GM21367 (cell line): ENCODE results near the gene PALD1.

Experiments
- ATAC-seq: cut with Tn5 transposase; IDR thresholded peaks from one replicate; pipeline ENCODE4 v1.9.1; 2021; ENCODE audit not compliant: unreplicated experiment

Gene PALD1

DNA sequence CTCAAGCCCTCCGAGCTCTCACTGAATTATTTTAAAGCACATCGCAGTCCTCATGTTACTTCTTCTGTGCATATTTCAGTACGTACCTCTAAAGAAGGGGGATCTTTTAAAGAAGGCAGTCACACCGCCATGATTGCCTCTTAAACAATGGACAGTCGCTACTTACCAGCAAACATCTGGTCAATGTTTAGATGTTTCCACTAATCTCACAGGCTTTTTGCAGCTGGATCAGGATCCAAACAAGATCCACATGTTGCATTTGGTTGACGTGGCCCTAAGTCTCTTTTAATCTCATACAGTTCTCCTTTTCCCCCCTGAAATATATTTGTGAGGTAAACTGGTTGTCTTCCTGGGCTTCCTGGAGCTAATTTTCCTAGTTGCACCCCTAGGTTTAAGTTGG is 74.0 kb downstream of the PALD1 start:
- ATAC-seq: no peak

DNA sequence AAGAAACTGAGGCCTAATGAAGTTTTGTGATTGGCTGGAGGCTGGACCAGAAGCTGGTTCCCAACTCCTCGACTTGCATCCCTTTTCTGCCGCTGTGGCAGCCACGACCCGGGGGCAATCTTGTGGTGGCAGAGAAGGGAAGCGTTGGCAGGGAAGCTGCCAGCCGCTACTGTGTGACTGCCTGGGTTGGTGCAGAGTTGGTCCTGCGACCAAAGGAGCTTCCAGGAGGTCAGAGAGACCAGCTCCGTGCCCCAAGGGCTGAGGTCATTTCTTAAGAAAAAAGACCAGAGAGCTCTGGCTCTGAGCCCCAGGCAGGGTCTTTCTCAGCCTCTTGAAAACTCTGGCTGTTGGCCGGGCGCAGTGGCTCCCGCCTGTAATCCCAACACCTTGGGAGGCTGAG is 76.8 kb downstream of the PALD1 start:
- no peak for ATAC-seq

DNA sequence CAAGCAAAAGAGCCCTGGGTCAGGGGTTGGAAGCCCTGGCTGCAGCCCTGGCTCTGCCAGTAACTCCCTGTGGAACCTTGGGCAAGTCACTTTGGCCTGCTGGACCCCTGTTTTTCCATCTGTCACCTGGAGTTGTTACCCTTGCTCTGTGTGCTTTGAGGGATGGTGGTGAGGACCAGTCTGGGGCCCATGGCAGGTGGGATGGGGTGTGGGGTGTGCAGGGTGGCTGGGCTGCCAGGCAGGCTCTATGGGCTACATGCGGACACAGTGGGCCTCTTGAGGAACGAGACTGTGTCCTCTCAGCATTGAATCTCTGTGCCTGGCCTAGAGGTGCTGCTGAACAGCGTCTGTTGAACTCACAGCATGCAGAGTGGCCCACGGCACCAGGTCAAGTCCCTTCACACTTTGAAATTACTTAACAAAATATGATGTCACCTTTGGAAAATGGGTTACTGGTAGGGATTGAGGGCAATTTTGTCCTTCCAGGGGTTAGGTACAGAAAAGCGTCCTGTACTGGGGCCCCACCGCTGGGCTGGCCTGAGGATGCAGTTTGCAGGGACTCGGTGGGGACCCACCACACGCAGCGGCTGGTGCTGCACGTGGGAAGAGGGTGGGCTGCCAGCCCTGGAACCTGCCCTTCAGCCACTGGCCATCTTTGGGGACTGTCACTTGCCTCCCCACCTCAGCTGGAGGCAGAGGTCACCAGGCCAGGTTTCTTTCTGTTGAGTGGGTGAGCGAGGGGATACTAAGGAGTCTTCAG is 78.7 kb downstream of the PALD1 start:
- ATAC-seq: no peak

DNA sequence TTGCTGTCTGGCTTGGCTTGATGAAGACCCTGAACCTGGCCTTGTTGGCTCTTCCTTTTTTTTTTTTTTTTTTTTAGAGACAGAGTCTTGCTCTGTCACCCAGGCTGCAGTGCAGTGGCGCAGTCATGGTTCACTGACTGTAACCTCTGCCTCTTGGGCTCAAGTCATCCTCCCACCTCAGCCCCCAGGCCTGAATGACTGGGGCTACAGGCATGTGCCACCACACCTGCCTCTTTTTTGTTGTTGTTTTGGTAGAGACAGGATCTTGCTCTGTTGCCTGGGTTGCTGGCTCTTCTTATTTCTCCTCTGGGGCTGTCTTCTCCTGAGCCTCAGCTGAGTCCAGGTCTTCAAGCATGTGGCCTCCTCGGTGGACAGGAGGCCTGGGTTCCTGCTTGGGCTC is 79.3 kb downstream of the PALD1 start:
- ATAC-seq: no peak

DNA sequence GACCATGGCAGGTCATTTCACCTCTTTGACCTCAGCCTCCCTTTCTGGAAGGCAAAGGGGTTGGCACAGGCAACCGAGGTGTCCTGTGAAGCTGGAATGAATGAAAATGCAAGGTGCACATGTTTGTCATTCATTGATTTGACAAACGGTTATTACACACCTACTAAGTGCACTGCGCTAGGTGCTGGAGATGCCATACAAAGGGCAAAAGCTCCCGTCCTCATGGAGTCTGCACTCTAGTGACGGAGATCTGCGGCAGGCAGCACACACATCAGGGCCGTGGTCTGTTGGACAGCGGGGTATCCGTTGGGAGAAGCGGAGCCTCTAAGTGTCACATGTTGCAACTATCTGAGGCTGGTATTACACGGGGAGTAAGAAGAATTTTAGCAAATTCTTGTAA is 79.7 kb downstream of the PALD1 start:
- no peak for ATAC-seq

DNA sequence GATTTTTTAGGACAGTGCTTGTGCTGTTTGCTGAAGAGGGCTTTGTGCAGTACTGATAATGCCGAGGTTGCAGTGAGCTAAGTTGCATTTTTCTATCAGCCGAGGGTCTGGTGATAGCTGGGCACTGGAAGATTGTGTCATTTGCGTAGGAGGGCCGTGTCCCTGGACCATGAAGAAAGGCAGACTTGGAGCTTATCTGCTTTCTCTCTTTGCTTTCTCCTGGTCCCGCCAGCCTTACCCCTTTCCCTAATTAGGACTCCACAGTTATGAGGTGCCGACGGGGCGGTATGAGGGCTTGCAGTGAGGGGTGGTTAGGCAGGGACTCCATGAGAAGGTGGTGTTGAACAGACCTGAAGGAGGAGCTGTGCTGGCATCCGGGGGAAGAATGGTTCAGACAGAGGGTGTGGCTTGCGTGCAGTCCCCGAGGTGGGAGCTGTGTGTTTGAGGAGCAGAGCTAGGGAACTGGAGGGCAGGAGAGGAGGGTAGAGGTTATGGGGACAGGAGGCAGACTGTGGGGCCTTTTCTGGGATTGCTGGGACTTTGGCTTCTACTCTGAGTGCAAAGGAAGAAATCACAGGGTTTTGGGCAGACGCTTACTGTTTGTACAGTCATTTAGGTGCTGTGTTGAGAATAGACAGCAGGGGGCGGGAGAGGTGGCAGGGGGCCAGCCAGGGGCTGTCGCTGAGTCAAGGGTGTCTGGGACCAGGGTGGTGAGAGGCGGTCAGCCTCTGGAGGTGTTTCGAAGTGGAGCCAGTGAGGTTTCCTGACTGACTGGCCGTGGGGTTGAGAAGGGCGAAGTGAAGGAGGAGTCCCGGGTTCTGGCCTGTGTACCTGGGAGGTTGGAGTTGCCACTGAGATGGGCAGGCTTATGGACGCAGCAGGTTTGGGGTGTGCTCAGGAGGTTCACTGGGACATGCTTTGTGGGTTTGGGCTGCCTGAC is 80.6 kb downstream of the PALD1 start:
- ATAC-seq: peak; percentile 47

DNA sequence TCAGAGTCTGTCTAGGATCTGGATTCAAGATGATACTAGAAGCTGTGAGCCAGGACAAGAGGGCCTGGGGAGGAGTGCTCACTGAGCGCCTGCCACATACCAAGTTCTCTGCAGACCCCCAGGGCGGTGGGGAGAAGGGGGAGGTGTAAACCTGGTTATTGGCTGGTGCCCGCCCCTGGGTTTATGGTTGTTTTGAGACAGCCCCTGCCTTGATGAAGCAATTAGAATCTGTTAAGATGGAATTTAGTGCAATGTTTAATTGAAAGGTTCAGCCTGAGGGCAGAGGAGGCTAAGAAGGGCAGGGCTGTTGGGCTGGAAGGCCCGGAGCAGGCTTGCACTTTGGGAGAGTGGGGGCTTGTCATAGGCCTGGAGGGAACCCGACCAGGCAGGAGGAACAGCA is 81.3 kb downstream of the PALD1 start:
- no peak for ATAC-seq

DNA sequence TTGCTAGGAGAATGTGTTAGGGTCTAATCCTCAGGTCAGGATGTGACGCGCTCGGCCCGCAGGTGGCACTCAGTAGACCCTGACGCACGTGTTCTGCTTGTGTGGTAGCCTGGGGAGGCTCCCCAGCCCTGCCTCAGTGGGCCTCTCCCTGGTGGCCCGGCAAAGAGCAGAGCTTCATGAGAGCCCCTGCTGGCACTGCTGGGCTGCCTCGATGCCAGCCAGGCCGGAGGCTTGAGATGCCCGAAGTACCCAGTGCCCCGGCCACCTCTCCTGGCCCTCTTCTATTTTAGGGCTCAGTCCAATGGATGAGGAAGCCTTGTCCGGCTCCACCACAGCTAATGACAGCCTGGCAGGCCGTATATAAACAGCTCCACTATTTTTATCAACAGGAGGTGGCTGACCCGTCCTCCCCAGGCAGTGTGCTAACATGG is 82.0 kb downstream of the PALD1 start:
- no peak for ATAC-seq

DNA sequence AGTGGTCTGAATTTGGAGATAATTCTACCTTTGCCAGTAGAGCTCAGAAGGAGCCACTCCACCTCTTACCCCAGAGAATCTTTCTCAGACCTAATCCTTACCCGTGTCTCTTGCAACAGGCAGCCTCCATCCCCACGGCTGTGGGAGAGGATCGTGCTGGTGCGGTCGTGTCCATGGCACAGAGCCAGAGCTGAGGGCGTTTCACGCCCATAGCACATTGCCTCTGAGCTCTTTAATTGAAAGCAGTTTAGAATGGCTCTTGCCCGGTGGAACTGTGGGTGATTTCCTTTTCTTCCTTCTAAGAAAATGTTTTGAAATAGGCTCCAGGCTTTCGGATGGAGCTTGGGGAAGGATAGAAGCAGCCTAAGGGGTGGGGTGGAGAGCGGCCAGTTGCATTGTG is 82.5 kb downstream of the PALD1 start:
- no peak for ATAC-seq

DNA sequence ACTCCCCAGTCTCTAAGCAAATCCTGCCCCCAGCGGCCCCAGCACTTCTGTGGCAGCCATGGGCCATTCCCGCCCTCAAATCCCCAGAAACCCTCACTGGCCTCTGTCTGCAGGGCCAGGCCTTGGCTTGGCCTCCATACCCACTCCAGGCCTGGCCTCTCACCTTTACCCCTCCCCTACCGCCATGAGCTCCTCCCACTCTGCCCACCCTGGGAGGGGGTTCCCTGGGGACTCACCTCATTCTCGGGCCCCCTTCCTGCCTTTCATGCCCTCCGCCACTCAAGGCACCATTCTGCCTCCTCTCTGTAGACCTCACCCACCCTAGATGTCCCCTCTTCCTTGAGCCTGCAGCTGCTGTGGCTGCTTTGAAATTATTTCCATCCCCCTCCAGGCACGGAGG is 83.0 kb downstream of the PALD1 start:
- ATAC-seq: no peak

DNA sequence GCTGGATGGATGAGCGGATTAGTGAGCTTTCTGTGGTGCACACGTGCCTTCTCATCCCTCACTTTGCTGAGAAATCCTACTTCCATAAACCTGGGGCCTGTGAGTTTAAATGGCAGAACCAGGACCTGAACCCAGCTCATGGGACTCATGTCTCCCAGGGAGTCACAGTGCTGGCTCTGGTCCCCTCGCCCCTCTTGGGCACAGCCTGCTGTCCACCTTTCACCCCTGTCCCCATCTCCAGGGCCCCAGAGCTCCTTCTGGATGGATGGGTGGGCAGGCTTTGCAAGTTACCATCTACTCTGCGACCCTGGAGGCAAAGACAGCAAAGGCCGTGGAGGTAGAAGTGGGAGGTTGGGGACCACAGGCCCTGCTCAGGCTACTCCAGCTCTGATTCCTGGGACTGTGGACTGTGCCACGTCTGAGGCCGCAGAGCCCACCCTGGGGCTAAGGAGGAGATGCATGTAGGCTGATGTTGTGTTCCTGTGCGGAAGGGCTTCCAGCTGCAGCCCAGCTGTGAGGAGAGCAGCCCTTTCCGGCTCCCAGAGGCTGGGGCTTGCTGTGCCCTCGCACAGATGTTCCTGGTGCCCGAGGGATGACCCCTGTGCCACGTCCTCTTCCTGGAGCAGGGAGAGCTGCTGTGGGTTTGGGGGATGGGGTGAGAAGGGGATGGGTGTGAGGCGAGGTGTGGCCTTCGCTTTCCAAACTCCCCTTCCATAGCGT is 83.6 kb downstream of the PALD1 start:
- ATAC-seq: no peak

DNA sequence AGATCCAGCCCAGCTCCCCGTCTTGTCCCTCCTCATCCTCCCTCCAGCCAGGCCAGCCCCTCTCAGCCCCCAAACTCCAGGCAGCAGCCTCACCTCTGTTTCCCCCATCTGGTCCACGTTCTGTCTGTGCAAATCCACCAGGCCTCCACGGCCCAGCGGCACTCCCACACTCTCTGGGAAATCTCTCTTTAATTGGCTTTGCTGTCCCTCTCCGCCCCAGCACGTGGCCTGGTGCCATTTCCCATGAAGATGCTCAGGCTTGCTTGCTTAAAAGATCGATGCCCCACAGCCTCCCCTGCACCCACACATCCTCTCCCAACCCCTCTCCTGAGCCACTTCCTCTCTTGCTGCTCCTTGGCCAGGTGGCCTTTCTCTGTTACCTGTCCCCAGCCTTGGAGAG is 84.7 kb downstream of the PALD1 start:
- no peak for ATAC-seq

DNA sequence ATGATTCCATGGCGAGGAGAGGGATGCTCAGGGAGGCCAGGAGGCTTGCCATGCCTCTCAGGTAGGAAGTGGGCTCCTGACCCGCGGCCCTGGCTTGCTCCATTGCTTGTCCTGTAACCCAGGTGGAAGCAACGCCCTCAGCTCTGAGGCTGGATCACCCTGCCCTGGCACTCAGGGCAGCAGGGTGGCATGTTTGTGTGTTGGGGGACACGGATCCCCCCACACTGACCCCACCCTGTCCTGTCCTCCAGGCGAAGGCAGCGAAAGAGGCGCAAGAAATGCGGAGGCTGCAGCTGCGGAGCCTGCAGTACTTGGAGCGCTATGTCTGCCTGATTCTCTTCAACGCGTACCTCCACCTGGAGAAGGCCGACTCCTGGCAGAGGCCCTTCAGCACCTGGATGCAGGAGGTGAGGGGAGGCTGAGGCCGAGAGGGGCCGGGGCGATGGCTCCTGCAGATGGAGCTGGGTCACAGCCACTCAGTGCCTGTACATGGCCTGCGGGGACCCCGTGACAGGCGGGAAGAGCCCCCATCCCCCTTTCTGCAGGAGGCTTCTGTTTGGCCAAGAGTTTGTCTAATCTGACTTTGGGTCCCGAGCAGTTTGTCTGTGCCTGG is 85.7 kb downstream of the PALD1 start:
- no peak for ATAC-seq

DNA sequence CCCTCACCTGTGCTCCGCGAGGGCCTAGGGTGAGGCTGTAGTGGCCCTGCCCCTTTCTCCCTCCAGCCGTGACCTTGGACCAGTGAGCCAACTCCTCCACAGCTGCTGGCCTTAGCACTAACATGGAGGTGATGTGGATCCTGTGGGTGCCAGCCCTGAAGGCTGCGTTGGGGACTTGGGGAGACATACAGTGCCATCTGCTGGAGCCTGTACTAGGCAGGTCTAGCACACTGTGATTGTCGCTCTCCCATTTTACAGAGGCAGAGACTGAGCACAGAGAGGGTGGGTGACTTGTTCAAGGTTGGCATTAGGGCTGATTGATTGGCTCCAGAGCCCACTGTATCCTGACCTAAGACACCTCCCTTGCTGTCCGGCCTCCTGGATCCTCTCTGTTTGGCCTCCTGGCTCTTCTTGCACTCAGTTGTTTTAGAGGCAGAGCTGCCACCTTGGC is 86.4 kb downstream of the PALD1 start:
- no peak for ATAC-seq

DNA sequence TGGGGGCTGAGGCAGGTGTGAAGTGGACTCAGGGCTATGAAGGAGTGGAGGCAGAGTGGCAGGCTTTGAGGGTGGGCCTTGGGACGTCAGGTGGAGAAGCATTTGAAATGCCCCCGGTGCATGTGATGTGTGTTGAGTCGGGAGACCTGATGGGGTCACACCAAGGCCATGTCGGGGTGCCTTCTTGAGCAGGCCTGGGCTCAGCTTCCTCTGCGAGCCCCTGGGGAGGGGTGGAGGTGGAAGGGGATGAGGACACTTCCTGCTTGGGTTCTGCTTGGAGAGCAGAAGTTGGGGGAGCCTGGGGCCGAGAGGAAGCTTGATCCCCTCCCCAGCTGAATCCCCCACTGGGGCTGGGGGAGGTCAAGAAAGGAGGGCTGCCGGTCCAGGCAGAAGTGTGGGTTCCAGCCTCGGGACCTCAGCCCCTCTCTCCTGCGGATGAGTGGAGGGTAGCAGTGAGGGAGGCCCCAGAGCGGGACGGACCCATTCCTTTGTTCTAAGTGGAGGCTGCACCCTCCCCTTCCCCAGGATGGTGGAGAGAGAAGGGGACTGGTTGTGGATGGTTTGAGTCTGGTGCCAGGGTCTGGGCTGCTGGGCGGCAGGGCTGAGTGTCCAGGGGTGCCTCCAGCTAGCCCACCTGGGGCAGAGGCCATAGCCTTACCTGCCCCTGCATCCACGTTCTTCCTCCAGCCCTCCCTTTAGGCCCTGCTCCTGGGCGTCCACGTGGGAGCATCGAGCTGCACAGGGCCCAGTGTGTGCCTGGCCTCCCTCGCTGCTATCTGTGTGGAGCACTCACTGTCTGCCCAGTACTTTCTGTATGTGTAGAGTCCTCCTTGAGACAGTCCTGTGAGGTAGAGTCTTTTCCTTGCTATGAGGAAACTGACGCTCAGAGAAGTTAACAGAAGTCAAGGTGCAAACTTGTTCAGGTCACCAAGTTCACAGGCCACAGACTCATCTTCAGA is 87.3 kb downstream of the PALD1 start:
- no peak for ATAC-seq

DNA sequence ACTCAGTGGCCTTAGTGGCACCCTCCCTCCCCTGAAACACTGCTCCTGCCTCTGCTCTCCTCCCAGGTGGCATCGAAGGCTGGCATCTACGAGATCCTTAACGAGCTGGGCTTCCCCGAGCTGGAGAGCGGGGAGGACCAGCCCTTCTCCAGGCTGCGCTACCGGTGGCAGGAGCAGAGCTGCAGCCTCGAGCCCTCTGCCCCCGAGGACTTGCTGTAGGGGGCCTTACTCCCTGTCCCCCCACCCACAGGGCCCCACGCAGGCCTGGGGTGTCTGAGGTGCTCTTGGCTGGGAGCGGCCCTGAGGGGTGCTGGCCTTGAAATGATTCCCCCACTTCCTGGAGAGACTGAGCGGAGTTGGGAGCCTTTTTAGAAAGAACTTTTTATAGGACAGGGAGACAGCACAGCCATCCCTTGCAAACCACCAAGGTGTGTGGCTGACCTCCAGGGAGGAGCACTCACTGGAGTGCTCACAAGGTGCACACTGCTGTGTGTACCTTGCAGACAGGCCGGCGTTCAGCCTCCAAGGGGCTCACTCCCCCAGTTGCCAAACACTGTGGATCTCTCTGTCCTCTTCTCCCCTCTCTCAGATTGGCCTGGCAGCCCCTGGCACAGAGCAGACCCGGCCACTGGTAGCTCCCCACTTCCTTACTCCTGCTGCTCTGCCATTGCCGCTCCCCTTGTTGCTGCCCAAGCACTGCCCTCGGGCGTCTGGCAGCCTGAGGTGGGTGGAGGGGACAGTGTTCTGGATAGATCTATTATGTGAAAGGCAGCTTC is 88.1 kb downstream of the PALD1 start:
- no peak for ATAC-seq

DNA sequence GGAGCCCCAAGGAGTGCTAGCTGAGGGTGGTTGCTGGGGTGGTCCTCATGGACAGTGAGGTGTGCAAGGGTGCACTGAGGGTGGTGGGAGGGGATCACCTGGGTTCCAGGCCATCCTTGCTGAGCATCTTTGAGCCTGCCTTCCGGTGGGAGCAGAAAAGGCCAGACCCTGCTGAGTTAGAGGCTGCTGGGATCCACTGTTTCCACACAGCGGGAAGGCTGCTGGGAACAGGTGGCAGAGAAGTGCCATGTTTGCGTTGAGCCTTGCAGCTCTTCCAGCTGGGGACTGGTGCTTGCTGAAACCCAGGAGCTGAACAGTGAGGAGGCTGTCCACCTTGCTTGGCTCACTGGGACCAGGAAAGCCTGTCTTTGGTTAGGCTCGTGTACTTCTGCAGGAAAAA is 89.0 kb downstream of the PALD1 start:
- no peak for ATAC-seq

DNA sequence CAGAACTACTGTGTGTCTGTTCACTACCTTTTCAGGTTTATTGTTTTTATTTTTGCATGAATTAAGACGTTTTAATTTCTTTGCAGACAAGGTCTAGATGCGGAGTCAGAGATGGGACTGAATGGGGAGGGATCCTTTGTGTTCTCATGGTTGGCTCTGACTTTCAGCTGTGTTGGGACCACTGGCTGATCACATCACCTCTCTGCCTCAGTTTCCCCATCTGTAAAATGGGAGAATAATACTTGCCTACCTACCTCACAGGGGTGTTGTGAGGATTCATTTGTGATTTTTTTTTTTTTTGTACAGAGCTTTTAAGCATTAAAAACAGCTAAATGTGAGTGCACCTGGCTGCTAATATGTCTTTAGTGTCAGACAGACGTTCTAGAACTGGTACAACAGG is 89.5 kb downstream of the PALD1 start:
- no peak for ATAC-seq
